ENCODE measurements around the gene SUPT3H.

- TF ChIP-seq POLR2A (IDR thresholded peaks at IDR 0.05) (no peak), CTCF (IDR thresholded peaks at IDR 0.05) (no peak)
Observed at GRCh38 chr6:45054610-45055009, 323.1 kb downstream of the SUPT3H start.
